NCI-H2227 treated with DMSO at 0.1 percent for 48 hours (cell line): ENCODE measurements around the gene HCRT.

ENCODE experiments used
- DNase-seq: peaks from one replicate; lab custom pipeline; 2025; lab: John Stamatoyannopoulos, UW

HCRT gene

DNA sequence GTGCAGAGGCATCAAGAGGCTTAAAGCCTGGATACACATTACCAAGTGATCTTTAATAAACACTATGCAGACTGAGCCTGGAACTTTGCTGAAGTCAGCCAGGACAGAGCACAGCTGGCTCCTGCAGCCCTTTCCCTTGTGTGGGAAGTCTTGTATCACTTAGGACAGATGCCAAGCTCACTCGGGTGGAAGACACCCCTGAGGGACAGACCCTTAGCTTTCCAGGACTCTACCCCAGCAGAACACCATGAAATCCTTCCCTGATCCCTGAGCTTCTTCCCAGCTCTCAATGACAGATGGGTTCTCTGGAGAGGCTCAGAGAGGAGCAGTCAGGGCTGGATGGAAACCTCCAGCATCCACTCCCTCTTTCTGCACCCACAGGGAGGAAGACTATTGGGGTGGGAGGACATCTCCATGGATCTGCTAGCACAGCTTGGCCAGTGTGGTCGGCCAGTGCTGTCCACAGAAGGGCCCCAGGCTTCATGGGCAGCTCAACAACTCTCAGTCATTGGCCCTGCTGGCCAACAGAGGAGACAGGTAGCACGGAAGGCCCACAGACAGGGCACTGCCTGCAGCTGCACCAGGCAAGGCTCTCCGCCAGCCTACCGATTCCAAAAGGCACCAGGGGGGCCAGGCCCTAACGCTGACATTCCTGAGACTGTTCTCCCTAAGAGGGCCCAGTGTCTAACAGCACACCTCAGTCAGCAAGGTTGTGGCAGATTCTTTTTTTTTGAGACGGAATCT is 46.3 kb downstream of the HCRT start:
- DNase-seq: no peak

DNA sequence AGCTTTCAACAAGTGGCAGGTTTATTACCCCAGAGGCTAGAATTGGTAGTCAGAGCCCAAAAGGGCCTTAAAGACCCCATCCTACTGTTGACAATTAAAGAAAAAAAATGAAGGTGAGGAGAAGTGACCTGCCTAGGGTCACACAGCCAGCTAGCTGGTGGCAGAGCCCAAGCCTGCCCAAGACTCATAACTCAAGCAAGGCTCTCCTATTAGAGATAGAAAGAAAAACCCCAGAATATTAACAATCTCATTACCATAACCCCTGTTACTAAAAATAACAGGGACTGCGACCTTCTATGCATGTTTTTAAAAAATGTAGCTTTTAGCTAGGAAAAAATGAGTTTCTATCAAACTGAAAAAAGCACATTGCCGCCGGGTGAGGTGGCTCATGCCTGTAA is 48.6 kb downstream of the HCRT start:
- DNase-seq: no peak

DNA sequence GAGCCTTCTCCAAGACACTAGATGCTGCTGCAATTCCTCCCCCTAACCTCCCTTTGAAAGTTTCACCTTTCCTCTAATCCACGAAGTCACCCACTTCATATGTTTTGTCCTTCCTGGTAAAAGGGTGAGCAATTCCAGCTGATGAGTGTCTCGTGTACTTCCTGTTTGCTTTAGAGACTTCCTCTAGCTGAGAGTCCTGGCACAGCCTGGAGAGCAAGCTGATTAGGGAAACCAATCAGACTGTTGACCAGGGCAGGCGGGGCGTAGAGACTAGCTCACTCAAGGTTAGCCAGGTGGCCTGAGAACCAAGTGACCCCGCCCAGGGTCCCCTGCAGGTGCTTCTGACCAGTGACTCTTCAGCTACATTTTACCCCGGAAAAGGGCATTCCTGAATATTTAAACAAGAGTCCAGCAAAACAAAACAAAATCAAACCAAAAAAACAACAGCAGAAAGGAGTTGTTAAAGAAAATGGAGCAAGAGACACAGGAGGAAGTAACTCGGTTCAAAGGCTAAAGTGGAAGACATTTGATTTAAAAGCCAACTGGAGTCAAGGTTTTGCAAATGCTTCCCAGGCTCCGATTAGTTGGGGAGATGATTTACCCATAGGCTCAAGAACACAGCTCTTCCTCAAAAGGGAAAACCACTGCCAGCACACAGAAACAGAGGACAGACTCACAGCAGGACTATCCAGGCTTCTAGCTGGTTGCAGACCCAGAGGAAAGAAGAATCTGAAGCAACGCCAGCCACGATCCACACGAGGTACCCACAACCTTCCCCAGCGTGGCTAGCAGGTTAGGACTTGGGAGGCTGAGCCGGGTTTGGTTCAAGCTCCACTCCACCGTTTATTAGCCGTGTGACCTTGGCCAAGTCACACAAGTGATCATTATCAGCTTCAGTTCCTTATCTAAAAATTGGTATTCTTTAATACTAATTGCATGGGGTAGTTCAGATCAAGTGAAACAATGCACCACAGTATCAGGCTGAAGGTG is 49.3 kb downstream of the HCRT start:
- no peak for DNase-seq

DNA sequence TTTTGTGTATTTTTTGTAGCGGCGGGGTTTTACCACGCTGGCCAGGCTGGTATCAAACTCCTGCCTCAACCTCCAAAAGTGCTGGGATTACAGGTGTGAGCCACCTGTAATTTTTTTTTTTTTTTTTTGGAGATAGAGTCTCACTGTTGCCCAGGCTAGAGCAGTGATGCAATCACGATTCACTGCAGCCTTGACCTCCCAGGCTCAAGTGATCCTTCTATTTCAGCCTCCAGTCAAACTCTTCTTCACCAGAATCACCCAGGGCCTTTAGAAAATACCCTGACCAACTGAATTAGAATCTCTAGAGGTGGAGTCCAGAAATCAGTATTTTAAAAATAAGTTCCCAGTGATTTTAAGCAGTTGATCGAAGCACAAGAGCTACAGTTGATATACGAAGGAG is 50.1 kb downstream of the HCRT start:
- DNase-seq: no peak
